Omental fat pad (tissue), 4 donors: Measurements from ENCODE around the gene PON1. TPM values are rescaled to one million over a fixed set of nuclear protein-coding genes. Genes with fewer than 3 reads are reported as not detected.

Source experiments
- ATAC-seq: fragments of 150-250 bp; one replicate; pipeline ENCODE4 v1.9.1; 2016; ENCODE audit warnings: mild to moderate bottlenecking, moderate library complexity; ENCODE audit not compliant: low FRiP score
- DNase-seq: peaks from one replicate; pipeline ENCODE4 v3.0.0-alpha.2; 2019; ENCODE audit warnings: low spot score
- CTCF ChIP-seq, 3 donors: fragments of 450-650 bp; IDR thresholded peaks; one replicate each; pipeline ENCODE4 v1.5.1; 2016 to 2017; ENCODE audit warnings: antibody characterized with exemption in 3 of 3, mild to moderate bottlenecking in 3 of 3, moderate library complexity in 2 of 3
- small RNA-seq: library from RNA; depleted of rRNA; stranded (forward); fragments of <200 nt; gene quantifications from one replicate; pipeline ENCODE3, GENCODE V24; 2016
- total RNA-seq, 4 donors: library from RNA; depleted of rRNA; stranded (reverse); fragments of >200 nt; gene quantifications; one replicate each; pipeline ENCODE4 v1.1.0, GENCODE V29; 2016

The PON1 gene
- total RNA-seq, 4 donors from 2014 or later: 0.38 to 2.0 TPM; not detected in 2

DNA sequence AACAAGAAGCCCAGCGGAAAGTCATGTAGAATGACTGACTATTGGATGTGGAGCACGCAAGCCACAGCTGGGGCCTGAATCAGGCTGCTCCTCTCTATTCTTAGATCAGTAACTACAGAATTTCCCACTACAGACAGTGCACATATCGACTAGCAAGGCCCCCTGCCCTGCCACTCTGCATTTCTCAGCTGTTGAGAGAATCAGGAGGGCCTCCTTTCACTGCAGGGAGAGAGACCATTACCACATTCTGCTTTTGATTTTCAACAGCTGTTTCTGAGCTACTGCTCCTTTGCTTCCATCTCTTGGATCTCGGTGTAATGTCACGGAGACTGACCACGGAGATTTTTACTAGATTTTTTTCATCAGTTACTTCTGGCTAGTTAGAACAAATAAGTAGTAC, 73.8 kb downstream of the PON1 start:
- no peak for TF ChIP-seq CTCF (IDR thresholded peaks at IDR 0.05)
- ATAC-seq (no peak), DNase-seq (no peak)

Small RNAs within 50 kb of the gene (small RNA-seq; reads per million reads assigned to genes)
- not detected for gene AC004022.2

Other genes starting within 250 kb of the PON1 start
- 1 to 10 TPM; 1.3 to 4.3 (median 3.1) TPM for gene PON3, start 71.8 kb upstream of the PON1 start, total RNA-seq
- gene PON2, start 110.5 kb upstream of the PON1 start, total RNA-seq: 100 to 1,000 TPM in 1 of 4 donors, 10 to 100 TPM in 3; 66.5 to 113 (median 82.2) TPM
- gene ASB4, start 161.4 kb upstream of the PON1 start, total RNA-seq: under 1 TPM in 2 of 4 donors, not detected in 2; 0.12 to 0.28 TPM